Measurements from ENCODE around the gene NECAB3.

Gene NECAB3

DNA sequence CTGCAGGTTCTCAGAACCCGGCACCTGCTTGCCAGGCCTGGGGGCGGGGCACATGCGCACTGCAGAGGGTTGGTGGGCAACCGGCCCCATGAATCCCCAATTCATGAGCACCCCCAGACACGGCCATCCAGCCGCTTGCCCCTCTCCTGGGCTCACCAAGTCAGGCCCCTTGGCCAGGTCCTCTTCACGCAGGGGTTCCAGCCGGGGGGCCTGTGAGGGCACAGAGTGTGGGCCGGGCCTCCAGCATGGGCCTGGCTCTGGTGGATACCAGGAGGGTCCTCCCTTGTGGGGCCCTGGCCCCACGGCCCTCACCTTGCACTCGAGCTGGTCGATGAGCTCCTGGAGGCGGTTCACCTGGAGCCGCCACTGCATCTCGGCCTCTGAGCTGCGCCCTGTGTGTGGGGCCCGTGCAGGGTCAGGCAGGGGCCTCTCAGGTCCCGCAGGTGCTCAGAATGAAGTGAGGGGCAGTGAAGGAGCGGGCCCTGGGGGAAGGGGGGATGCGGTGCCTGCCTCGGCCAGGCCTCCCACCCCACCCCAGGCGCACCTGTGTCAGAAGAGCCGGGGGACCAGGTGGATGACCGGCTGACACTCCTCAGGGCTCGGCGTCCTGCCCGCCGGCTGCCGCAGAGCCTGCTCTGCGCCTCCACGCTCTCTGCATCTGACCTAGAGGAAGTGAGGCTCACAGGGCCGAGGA is 14.7 kb downstream of the NECAB3 start:
- H3F3A ChIP-seq (ENCODE audit: insufficient read depth, low read length), result peaks cover 3% of the 10 kb centered on the region; the same call in 1 of the 2 replicates
- no peaks in the 10 kb centered on the region for H3K9me2 ChIP-seq (replicated peaks; ENCODE audit: insufficient read depth, low read length)
- no peaks in the 10 kb centered on the region for H3K27me3 ChIP-seq (replicated peaks; ENCODE audit: insufficient read depth, low read length)
- DNase-seq, result no peak
- H3K27ac ChIP-seq (ENCODE audit: low read length), result no peak overlapping the region
- no peaks in the 10 kb centered on the region; the same call in 1 of the 2 replicates for H3K79me2 ChIP-seq (ENCODE audit: low read length)
- no peak overlapping the region for H3K4me3 ChIP-seq (ENCODE audit: low read length)
- no peaks in the 10 kb centered on the region for H4K20me1 ChIP-seq (ENCODE audit: insufficient read depth, low read length)
- no peak overlapping the region for H3K4me2 ChIP-seq (ENCODE audit: low read depth, low read length)
- H3K4me1 ChIP-seq (ENCODE audit: low read length), result peaks cover 12% of the 10 kb centered on the region
- H2AFZ ChIP-seq (ENCODE audit: low read length), result no peak overlapping the region
- H3K36me3 ChIP-seq (replicated peaks; ENCODE audit: insufficient read depth, low read length), result no peaks in the 10 kb centered on the region
- H3K9ac ChIP-seq (ENCODE audit: low read length), result no peak overlapping the region
- no peak for TF ChIP-seq EZH2 (optimal IDR thresholded peaks at IDR 0.05; ENCODE audit: low read depth, low read length)
- TF ChIP-seq, protein P1, sequence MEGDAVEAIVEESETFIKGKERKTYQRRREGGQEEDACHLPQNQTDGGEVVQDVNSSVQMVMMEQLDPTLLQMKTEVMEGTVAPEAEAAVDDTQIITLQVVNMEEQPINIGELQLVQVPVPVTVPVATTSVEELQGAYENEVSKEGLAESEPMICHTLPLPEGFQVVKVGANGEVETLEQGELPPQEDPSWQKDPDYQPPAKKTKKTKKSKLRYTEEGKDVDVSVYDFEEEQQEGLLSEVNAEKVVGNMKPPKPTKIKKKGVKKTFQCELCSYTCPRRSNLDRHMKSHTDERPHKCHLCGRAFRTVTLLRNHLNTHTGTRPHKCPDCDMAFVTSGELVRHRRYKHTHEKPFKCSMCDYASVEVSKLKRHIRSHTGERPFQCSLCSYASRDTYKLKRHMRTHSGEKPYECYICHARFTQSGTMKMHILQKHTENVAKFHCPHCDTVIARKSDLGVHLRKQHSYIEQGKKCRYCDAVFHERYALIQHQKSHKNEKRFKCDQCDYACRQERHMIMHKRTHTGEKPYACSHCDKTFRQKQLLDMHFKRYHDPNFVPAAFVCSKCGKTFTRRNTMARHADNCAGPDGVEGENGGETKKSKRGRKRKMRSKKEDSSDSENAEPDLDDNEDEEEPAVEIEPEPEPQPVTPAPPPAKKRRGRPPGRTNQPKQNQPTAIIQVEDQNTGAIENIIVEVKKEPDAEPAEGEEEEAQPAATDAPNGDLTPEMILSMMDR (IDR thresholded peaks at IDR 0.05; ENCODE audit: low read length), result no peak
- TF ChIP-seq EZH2phosphoT487 (IDR thresholded peaks at IDR 0.05; ENCODE audit: low read length), result no peak
- no peaks in the 10 kb centered on the region for H3K9me3 ChIP-seq (replicated peaks; ENCODE audit: insufficient read depth, low read length)

DNA sequence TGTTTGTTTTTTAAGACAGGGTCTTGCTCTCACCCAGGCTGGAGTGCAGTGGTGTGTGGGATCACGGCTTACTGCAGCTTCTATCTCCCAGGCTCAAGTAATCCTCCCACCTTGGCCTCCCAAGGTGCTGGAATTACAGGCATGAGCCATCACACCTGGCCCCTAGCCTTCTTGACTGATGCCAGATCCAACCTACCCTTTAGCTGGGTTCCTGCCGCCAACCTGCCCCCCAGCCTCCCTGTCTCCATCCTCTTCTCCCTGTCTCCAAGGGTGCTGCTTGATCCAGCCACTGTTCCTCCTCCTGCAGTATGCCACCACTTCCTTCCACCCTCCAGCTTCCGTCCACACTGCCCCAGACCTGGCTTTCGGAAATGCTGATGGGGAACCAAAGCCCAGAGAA is 15.3 kb downstream of the NECAB3 start:
- no peaks in the 10 kb centered on the region for H3K9me3 ChIP-seq (replicated peaks; ENCODE audit: insufficient read depth, low read length)
- no peak overlapping the region for H3K27ac ChIP-seq (ENCODE audit: low read length)
- H3K4me2 ChIP-seq (ENCODE audit: low read depth, low read length), result no peak overlapping the region
- H3K4me1 ChIP-seq (ENCODE audit: low read length), result peaks cover 10% of the 10 kb centered on the region; the same call in 1 of the 2 replicates
- no peaks in the 10 kb centered on the region for H3K36me3 ChIP-seq (replicated peaks; ENCODE audit: insufficient read depth, low read length)
- H2AFZ ChIP-seq (ENCODE audit: low read length), result no peak overlapping the region
- no peaks in the 10 kb centered on the region for H3F3A ChIP-seq (ENCODE audit: insufficient read depth, low read length)
- H3K9ac ChIP-seq (ENCODE audit: low read length), result no peak overlapping the region
- no peak for DNase-seq
- TF ChIP-seq, protein P1 (IDR thresholded peaks at IDR 0.05; ENCODE audit: low read length), result no peak
- TF ChIP-seq EZH2 (optimal IDR thresholded peaks at IDR 0.05; ENCODE audit: low read depth, low read length), result no peak
- TF ChIP-seq EZH2phosphoT487 (IDR thresholded peaks at IDR 0.05; ENCODE audit: low read length), result no peak
- H3K4me3 ChIP-seq (ENCODE audit: low read length), result no peak overlapping the region
- no peaks in the 10 kb centered on the region for H3K27me3 ChIP-seq (replicated peaks; ENCODE audit: insufficient read depth, low read length)
- no peaks in the 10 kb centered on the region for H3K9me2 ChIP-seq (replicated peaks; ENCODE audit: insufficient read depth, low read length)
- no peaks in the 10 kb centered on the region for H3K79me2 ChIP-seq (ENCODE audit: low read length)
- H4K20me1 ChIP-seq (ENCODE audit: insufficient read depth, low read length), result no peaks in the 10 kb centered on the region

DNA sequence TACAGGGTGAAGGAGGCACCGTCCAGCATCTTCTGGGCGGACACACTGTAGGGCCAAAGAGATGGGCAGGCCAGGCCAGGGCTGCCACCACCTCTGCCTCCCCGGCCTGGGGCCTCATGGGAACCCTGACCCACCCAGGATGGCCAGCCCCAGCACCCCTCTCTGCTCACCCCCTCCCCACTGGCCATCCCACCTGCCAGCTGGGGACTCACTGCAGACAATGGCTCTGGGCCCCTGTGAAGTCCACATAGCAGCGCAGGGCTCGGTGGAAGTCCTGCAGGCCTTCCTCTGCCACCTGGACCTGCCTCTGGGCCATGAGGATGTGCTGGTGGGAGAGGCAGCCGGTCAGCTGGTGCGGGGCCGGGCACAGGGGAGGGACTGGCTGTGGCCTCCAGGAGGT is 15.7 kb downstream of the NECAB3 start:
- Histone ChIP-seq H3K9ac (ENCODE audit: low read length) (no peak overlapping the region), H3K27ac (ENCODE audit: low read length) (no peak overlapping the region), H3K4me3 (ENCODE audit: low read length) (no peak overlapping the region), H3K79me2 (ENCODE audit: low read length) (no peaks in the 10 kb centered on the region), H3K27me3 (replicated peaks; ENCODE audit: insufficient read depth, low read length) (no peaks in the 10 kb centered on the region), H4K20me1 (ENCODE audit: insufficient read depth, low read length) (no peaks in the 10 kb centered on the region), H3K36me3 (replicated peaks; ENCODE audit: insufficient read depth, low read length) (no peaks in the 10 kb centered on the region), H3K4me1 (ENCODE audit: low read length) (peaks cover 8% of the 10 kb centered on the region; the same call in 1 of the 2 replicates), H3F3A (ENCODE audit: insufficient read depth, low read length) (no peaks in the 10 kb centered on the region), H3K9me2 (replicated peaks; ENCODE audit: insufficient read depth, low read length) (no peaks in the 10 kb centered on the region), H3K4me2 (ENCODE audit: low read depth, low read length) (no peak overlapping the region), H3K9me3 (replicated peaks; ENCODE audit: insufficient read depth, low read length) (no peaks in the 10 kb centered on the region), H2AFZ (ENCODE audit: low read length) (no peak overlapping the region)
- TF ChIP-seq EZH2phosphoT487 (IDR thresholded peaks at IDR 0.05; ENCODE audit: low read length) (no peak), EZH2 (optimal IDR thresholded peaks at IDR 0.05; ENCODE audit: low read depth, low read length) (no peak)
- TF ChIP-seq, protein P1 (IDR thresholded peaks at IDR 0.05; ENCODE audit: low read length), result no peak
- no peak for DNase-seq

All from MM.1S (cell line).